ENCODE data around the gene NRF1.

- TF ChIP-seq POLR2A (IDR thresholded peaks at IDR 0.05) (no peak), CTCF (IDR thresholded peaks at IDR 0.05) (no peak)
These were observed 39.3 kb upstream of the NRF1 start for GRCh38 chr7:129572205-129572604.

All from adrenal gland (tissue), 5 donors.